Measurements from ENCODE around the gene FAM43A.

The FAM43A gene

GRCh38 chr3:194713299-194714136, 27.8 kb downstream of the FAM43A start:
- no peak for DNase-seq

GRCh38 chr3:194714137-194714455, 28.4 kb downstream of the FAM43A start:
- DNase-seq, result no peak

GRCh38 chr3:194714564-194714963, 28.9 kb downstream of the FAM43A start:
- DNase-seq, result no peak

GRCh38 chr3:194715022-194715800, 29.5 kb downstream of the FAM43A start:
- peak; percentile 49 for DNase-seq

- no peak for DNase-seq
These were observed 32.4 kb downstream of the FAM43A start for GRCh38 chr3:194718079-194718478.

- no peak for DNase-seq
These were observed 34.4 kb downstream of the FAM43A start for GRCh38 chr3:194720048-194720447.

- no peak for DNase-seq
These were observed 38.3 kb downstream of the FAM43A start for GRCh38 chr3:194723846-194724618.

GRCh38 chr3:194725346-194725745, 39.7 kb downstream of the FAM43A start:
- DNase-seq, result no peak

GRCh38 chr3:194727435-194728128, 41.9 kb downstream of the FAM43A start:
- no peak for DNase-seq

GRCh38 chr3:194728986-194729385, 43.3 kb downstream of the FAM43A start:
- DNase-seq, result no peak

GRCh38 chr3:194730365-194730764, 44.7 kb downstream of the FAM43A start:
- DNase-seq, result no peak

- no peak for DNase-seq
These were observed 45.9 kb downstream of the FAM43A start for GRCh38 chr3:194731506-194732073.

- no peak for DNase-seq
These were observed 46.9 kb downstream of the FAM43A start for GRCh38 chr3:194732617-194733016.

GRCh38 chr3:194736277-194736895, 50.7 kb downstream of the FAM43A start:
- DNase-seq, result no peak

- no peak for DNase-seq
These were observed 51.4 kb downstream of the FAM43A start for GRCh38 chr3:194736896-194737600.
